Heart left ventricle (tissue), 13 donors: ENCODE measurements around the gene OMD.

Experiments
- CTCF ChIP-seq, 12 donors: fragments of 200-600 bp; sonication (generic) in 4 of 12; IDR thresholded peaks; one replicate each; pipeline versions ENCODE4 v1.5.0 to v1.8.0; 2018 to 2022; ENCODE audit warnings: antibody characterized with exemption in 12 of 12, mild to moderate bottlenecking in 5 of 12
- POLR2A ChIP-seq, 2 donors: fragments of 450-650 bp; IDR thresholded peaks; one replicate each; pipeline ENCODE4 v1.6.1; 2017; ENCODE audit warnings: antibody characterized with exemption in 2 of 2, mild to moderate bottlenecking in 2 of 2, moderate library complexity in 2 of 2
- donor health status: ischemic (EF 13 %, LVEDD 7.1; RV severe dilation, severe dysfunction).
- donor health status: DM: no; HTN: yes; CAD: no.
- donor health status: DM: no; HTN: no; CAD: no.
- donor health status: ischemic (EF 25% LVEDD 6.9; RV normal size, moderate dysfunction).
- donor health status: ischemic (EF 25% LVEDD 5.7; RV mildly dilated, moderate dysfunction).
- donor health status: ischemic (EF 35%, LVEDD 5.7; RV mildly dilated, moderate dysfunction).
- donor health status: nonischemic (EF 11% LVEDD 7.7; RV severe dilation, severe dysfunction).
- donor health status: DM: yes; HTN: yes; CAD: no.
- donor health status: PGD.
- donor health status: ischemic (EF 29% LVEDD 5.4; RV normal size, mild dysfunction).
- donor health status: nonischemic (EF 23%, LVEDD 6.1; RV moderate dilation, normal function).

- TF ChIP-seq CTCF (IDR thresholded peaks at IDR 0.05) (no peak), POLR2A (IDR thresholded peaks at IDR 0.05) (no peak)
These were observed 9.7 kb downstream of the OMD start for GRCh38 chr9:92414566-92414965.
